Calu3 (cell line): Measurements from ENCODE around the gene PCDHA9. TPM values are rescaled to one million over a fixed set of nuclear protein-coding genes. Genes with fewer than 3 reads are reported as not detected.

ENCODE experiments used
- BruUV-seq: library from RNA; stranded (reverse); fragments of 400-500 nt; replicated peaks from 2 replicates; lab custom pipeline; 2021; lab: Mats Ljungman, UMichigan
- CTCF ChIA-PET: fragments of 300-600 bp; sonication (Branson Sonifier 250); formaldehyde crosslinking; loops from one replicate; lab custom pipeline; 2022; ENCODE audit warnings: antibody characterized with exemption; lab: Charles Lee
- DNase-seq: peaks from one replicate; pipeline ENCODE4 v3.0.0; 2022
- H3K27ac Mint-ChIP-seq: one replicate; pipeline ENCODE4 v1.8.0; 2022; ENCODE audit warnings: mixed read lengths; ENCODE audit not compliant: unreplicated experiment
- H3K27me3 Mint-ChIP-seq: one replicate; pipeline ENCODE4 v1.8.0; 2022; ENCODE audit warnings: mixed read lengths; ENCODE audit not compliant: unreplicated experiment
- H3K36me3 Mint-ChIP-seq: one replicate; pipeline ENCODE4 v1.8.0; 2022; ENCODE audit warnings: mild to moderate bottlenecking, moderate library complexity, mixed read lengths; ENCODE audit not compliant: insufficient read depth, unreplicated experiment
- H3K4me1 Mint-ChIP-seq: one replicate; pipeline ENCODE4 v1.8.0; 2022; ENCODE audit warnings: mild to moderate bottlenecking, low read depth, mixed read lengths; ENCODE audit not compliant: unreplicated experiment
- H3K4me3 Mint-ChIP-seq: one replicate; pipeline ENCODE4 v1.8.0; 2022; ENCODE audit warnings: mild to moderate bottlenecking, low read depth, moderate library complexity, mixed read lengths; ENCODE audit not compliant: unreplicated experiment
- H3K9me3 Mint-ChIP-seq: one replicate; pipeline ENCODE4 v1.8.0; 2022; ENCODE audit warnings: low read depth, mixed read lengths; ENCODE audit not compliant: unreplicated experiment
- intact Hi-C: fragments of 100-400 bp; cut with micrococcal nuclease; formaldehyde crosslinking; loops from one replicate; pipeline ENCODE4 v1.10.0; 2022; ENCODE audit not compliant: unreplicated experiment
- total RNA-seq: library from RNA; stranded (reverse); gene quantifications from 2 replicates; pipeline ENCODE4 v1.2.3, GENCODE V29; 2022
- TF ChIP-seq, protein P1 (sequence below): fragments of 200-600 bp; IDR thresholded peaks from one replicate; pipeline ENCODE4 v1.8.0; 2022; ENCODE audit warnings: antibody characterized with exemption; ENCODE audit not compliant: unreplicated experiment

PCDHA9 gene
- total RNA-seq, 1 experiment from 2014 or later = 0.66 TPM

DNA sequence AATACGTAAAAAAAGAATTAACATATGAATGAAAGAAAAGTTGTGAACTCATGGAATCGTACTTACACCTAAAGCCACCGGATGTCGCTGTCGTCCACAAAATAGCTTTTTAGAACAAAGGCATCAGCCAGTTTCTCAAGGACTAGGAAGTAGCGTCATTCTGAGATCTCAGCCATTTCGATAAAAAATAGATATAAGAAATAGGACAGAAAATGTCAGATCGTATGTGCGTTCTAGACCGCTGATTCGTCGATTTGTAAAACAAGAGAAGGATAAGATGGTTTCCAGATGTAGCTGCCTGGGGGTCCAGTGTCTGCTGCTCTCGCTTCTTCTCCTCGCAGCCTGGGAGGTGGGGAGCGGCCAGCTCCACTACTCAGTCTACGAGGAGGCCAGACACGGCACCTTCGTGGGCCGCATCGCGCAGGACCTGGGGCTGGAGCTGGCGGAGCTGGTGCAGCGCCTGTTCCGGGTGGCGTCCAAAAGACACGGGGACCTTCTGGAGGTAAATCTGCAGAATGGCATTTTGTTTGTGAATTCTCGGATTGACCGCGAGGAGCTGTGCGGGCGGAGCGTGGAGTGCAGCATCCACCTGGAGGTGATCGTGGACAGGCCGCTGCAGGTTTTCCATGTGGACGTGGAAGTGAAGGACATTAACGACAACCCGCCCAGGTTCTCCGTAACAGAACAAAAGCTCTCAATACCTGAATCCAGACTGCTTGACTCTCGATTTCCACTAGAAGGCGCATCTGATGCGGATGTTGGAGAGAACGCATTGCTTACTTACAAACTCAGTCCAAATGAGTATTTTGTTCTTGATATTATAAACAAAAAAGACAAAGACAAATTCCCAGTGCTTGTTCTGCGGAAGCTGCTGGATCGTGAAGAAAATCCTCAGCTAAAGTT is 7.8 kb downstream of the PCDHA9 start, which contains the start of gene PCDHA10:
Gene PCDHA10 (plus strand): TSS at position 126 of the 903 bp plus-strand sequence. CDS start 152 bp downstream, at position 278.
- H3K36me3 Mint-ChIP-seq = peaks cover 4% of the 10 kb centered on the region
- peaks cover 5% of the 10 kb centered on the region for H3K9me3 Mint-ChIP-seq
- no TSS peak for BruUV-seq
- no peak within 1 kb of the TSS for H3K27ac Mint-ChIP-seq
- CTCF ChIA-PET = no interaction called here
- no peaks in the 10 kb centered on the region for H3K27me3 Mint-ChIP-seq
- DNase-seq = no peak
- no peaks in the 10 kb centered on the region for H3K4me1 Mint-ChIP-seq
- TF ChIP-seq, protein P1, sequence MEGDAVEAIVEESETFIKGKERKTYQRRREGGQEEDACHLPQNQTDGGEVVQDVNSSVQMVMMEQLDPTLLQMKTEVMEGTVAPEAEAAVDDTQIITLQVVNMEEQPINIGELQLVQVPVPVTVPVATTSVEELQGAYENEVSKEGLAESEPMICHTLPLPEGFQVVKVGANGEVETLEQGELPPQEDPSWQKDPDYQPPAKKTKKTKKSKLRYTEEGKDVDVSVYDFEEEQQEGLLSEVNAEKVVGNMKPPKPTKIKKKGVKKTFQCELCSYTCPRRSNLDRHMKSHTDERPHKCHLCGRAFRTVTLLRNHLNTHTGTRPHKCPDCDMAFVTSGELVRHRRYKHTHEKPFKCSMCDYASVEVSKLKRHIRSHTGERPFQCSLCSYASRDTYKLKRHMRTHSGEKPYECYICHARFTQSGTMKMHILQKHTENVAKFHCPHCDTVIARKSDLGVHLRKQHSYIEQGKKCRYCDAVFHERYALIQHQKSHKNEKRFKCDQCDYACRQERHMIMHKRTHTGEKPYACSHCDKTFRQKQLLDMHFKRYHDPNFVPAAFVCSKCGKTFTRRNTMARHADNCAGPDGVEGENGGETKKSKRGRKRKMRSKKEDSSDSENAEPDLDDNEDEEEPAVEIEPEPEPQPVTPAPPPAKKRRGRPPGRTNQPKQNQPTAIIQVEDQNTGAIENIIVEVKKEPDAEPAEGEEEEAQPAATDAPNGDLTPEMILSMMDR = no peak
- intact Hi-C loops = no loop called here
- H3K4me3 Mint-ChIP-seq = no peak within 1 kb of the TSS

DNA sequence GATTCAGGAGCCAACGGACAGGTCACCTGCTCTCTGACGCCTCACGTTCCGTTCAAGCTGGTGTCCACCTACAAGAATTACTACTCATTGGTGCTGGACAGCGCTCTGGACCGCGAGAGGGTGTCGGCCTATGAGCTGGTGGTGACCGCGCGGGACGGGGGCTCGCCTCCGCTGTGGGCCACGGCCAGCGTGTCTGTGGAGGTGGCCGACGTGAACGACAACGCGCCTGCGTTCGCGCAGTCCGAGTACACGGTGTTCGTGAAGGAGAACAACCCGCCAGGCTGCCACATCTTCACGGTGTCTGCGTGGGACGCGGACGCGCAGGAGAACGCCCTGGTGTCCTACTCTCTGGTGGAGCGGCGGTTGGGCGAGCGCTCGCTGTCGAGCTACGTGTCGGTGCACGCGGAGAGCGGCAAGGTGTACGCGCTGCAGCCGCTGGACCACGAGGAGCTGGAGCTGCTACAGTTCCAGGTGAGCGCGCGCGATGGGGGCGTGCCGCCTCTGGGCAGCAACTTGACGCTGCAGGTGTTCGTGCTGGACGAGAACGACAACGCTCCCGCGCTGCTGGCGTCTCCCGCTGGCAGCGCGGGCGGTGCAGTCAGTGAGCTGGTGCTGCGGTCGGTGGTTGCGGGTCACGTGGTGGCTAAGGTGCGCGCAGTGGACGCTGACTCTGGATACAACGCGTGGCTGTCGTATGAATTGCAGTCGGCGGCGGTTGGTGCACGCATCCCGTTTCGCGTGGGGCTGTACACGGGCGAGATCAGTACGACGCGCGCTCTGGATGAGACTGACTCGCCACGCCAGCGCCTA is 9.2 kb downstream of the PCDHA9 start:
- Mint-ChIP-seq H3K36me3 (peaks cover 4% of the 10 kb centered on the region), H3K27ac (no peak overlapping the region), H3K9me3 (peaks cover 5% of the 10 kb centered on the region), H3K4me3 (no peak overlapping the region), H3K27me3 (no peaks in the 10 kb centered on the region), H3K4me1 (no peaks in the 10 kb centered on the region)
- no TSS peak for BruUV-seq
- intact Hi-C loops = no loop called here
- TF ChIP-seq, protein P1 = no peak
- CTCF ChIA-PET = no interaction called here
- no peak for DNase-seq

DNA sequence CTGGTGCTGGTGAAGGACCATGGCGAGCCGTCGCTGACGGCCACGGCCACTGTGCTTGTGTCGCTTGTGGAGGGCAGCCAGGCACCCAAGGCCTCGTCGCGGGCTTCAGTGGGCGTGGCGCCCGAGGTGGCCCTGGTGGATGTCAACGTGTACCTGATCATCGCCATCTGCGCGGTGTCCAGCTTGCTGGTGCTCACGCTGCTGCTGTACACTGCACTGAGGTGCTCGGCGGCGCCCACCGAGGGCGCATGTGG is 9.7 kb downstream of the PCDHA9 start:
- intact Hi-C loops = no loop called here
- Mint-ChIP-seq H3K36me3 (peaks cover 2% of the 10 kb centered on the region), H3K4me1 (no peaks in the 10 kb centered on the region), H3K27me3 (no peaks in the 10 kb centered on the region), H3K27ac (no peak overlapping the region), H3K4me3 (no peak overlapping the region), H3K9me3 (peaks cover 5% of the 10 kb centered on the region)
- TF ChIP-seq, protein P1 = no peak
- CTCF ChIA-PET = no interaction called here
- no peak for DNase-seq
- BruUV-seq = no TSS peak

DNA sequence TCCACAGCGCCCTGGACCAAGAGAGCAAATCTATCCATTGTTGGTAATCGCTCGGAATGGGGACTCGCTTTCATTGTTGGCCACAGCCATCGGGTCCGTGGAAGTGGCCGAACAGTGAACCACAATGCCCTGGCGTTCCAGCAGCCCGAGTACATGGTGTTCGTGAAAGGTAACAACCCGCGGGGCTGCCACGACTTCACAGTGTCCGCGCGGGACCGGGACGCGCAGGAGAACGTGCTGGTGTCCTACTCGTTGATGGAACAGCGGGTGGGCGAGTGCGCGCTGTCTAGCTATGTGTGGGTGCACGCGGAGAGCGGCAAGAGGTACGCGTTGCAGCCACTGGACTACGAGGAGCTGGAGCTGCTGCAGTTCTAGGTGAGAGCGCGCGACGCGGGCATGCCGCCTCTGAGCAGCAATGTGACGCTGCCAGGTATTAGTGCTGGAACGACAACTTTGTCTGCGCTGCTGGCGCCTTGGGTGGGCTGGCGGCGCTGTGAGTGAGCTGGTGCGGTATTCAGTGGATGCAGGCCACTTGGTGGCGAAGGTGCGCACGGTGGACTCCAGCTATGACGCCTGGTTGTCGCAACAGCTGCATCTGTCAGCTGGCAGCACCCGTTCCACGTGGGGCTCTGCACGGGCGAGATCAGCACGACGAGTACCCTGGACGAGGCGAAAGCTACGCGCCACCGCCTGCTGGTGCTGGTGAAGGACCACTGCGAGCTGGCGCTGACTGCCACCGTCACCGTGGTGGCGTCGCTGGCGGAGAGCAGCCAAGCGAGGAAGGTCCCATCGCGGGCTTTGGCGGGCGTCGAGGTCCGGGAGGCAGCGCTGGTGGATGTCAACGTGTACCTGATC is 14.5 kb downstream of the PCDHA9 start:
- TF ChIP-seq, protein P1 = no peak
- no TSS peak for BruUV-seq
- H3K9me3 Mint-ChIP-seq = peaks cover 4% of the 10 kb centered on the region
- no peaks in the 10 kb centered on the region for H3K4me1 Mint-ChIP-seq
- H3K27me3 Mint-ChIP-seq = no peaks in the 10 kb centered on the region
- no peak overlapping the region for H3K4me3 Mint-ChIP-seq
- CTCF ChIA-PET = interaction anchor here (0.5 kb wide), 1 partner anchor 698 kb away, joined by 3 read pairs; no protein-coding TSS in a partner anchor
- H3K36me3 Mint-ChIP-seq = no peaks in the 10 kb centered on the region
- intact Hi-C loops = no loop called here
- DNase-seq = no peak
- H3K27ac Mint-ChIP-seq = no peak overlapping the region
